Activated naive CD8-positive, alpha-beta T cell treated with anti-CD3 and anti-CD28 coated beads, Interleukin-2, amount 50 U/mL, for 16 hours (primary cell): ENCODE data around the gene EXOC6B.

ENCODE experiments used
- DNase-seq: peaks from one replicate; pipeline ENCODE4 v3.0.0-alpha.2; 2020; ENCODE audit warnings: low read depth, low spot score

The EXOC6B gene

GRCh38 chr2:72214429-72215143 lies 611.2 kb downstream of the EXOC6B start:
- DNase-seq = no peak

GRCh38 chr2:72212486-72212855 lies 613.4 kb downstream of the EXOC6B start:
- no peak for DNase-seq

GRCh38 chr2:72211777-72212485 lies 613.9 kb downstream of the EXOC6B start:
- no peak for DNase-seq

GRCh38 chr2:72211350-72211749 lies 614.5 kb downstream of the EXOC6B start:
- DNase-seq = no peak

GRCh38 chr2:72210470-72210869 lies 615.4 kb downstream of the EXOC6B start:
- DNase-seq = no peak

- no peak for DNase-seq
These were observed 617.6 kb downstream of the EXOC6B start for GRCh38 chr2:72208225-72208624.

- DNase-seq = no peak
These were observed 618.5 kb downstream of the EXOC6B start for GRCh38 chr2:72207334-72207733.

GRCh38 chr2:72205504-72205881 lies 620.3 kb downstream of the EXOC6B start:
- DNase-seq = no peak

- no peak for DNase-seq
These were observed 620.9 kb downstream of the EXOC6B start for GRCh38 chr2:72204786-72205503.

- no peak for DNase-seq
These were observed 621.6 kb downstream of the EXOC6B start for GRCh38 chr2:72204156-72204785.

GRCh38 chr2:72198532-72199241 lies 627.1 kb downstream of the EXOC6B start:
- DNase-seq = no peak

GRCh38 chr2:72193723-72194122 lies 632.1 kb downstream of the EXOC6B start:
- DNase-seq = no peak

- DNase-seq = no peak
These were observed 634.4 kb downstream of the EXOC6B start for GRCh38 chr2:72191441-72191840.

- DNase-seq = no peak
These were observed 640.6 kb downstream of the EXOC6B start for GRCh38 chr2:72185206-72185605.

- no peak for DNase-seq
These were observed 642.4 kb downstream of the EXOC6B start for GRCh38 chr2:72183466-72183865.

GRCh38 chr2:72183016-72183415 lies 642.8 kb downstream of the EXOC6B start:
- no peak for DNase-seq

- no peak for DNase-seq
These were observed 643.3 kb downstream of the EXOC6B start for GRCh38 chr2:72182547-72182946.

- no peak for DNase-seq
These were observed 644.2 kb downstream of the EXOC6B start for GRCh38 chr2:72181616-72182015.

GRCh38 chr2:72180351-72180750 lies 645.5 kb downstream of the EXOC6B start:
- no peak for DNase-seq

GRCh38 chr2:72178551-72178950 lies 647.3 kb downstream of the EXOC6B start:
- DNase-seq = no peak

GRCh38 chr2:72176281-72176680 lies 649.6 kb downstream of the EXOC6B start:
- DNase-seq = no peak

- DNase-seq = no peak
These were observed 650.2 kb downstream of the EXOC6B start for GRCh38 chr2:72175636-72176035.
